Neural progenitor cell (in vitro differentiated cells): ENCODE measurements around the gene ENC1. TPM values are rescaled to one million over a fixed set of nuclear protein-coding genes. Genes with fewer than 3 reads are reported as not detected.

Experiments
- DNase-seq: peaks from one replicate; pipeline ENCODE4 v3.0.0-alpha.2; 2016; ENCODE audit warnings: low spot score
- H2AFZ ChIP-seq: fragments of 200-600 bp; sonication (generic); replicated peaks from 2 replicates; pipeline ENCODE4 v1.6.1; 2016; ENCODE audit warnings: antibody characterized with exemption
- H3F3A ChIP-seq: fragments of 200-600 bp; sonication (generic); 2 replicates; pipeline ENCODE4 v1.6.1; 2016; ENCODE audit warnings: antibody characterized with exemption, low read depth
- H3K27ac ChIP-seq: fragments of 200-600 bp; sonication (generic); 2 replicates; pipeline ENCODE4 v1.5.1; 2016; ENCODE audit warnings: mild to moderate bottlenecking
- H3K27me3 ChIP-seq: fragments of 200-600 bp; sonication (generic); 2 replicates; pipeline ENCODE4 v1.6.1; 2016; ENCODE audit warnings: mild to moderate bottlenecking, moderate library complexity
- H3K36me3 ChIP-seq: fragments of 200-600 bp; sonication (generic); 2 replicates; pipeline ENCODE4 v1.5.1; 2016
- H3K4me1 ChIP-seq: fragments of 200-600 bp; sonication (generic); 2 replicates; pipeline ENCODE4 v1.6.1; 2016; ENCODE audit warnings: mixed run types
- H3K4me2 ChIP-seq: fragments of 200-600 bp; sonication (generic); 2 replicates; pipeline ENCODE4 v1.6.1; 2016
- H3K4me3 ChIP-seq: fragments of 200-600 bp; sonication (generic); 2 replicates; pipeline ENCODE4 v1.5.1; 2016
- H3K79me2 ChIP-seq: fragments of 200-600 bp; sonication (generic); 2 replicates; pipeline ENCODE4 v1.6.1; 2016; ENCODE audit warnings: low read depth
- H3K9ac ChIP-seq: fragments of 200-600 bp; sonication (generic); 2 replicates; pipeline ENCODE4 v1.6.1; 2016
- H3K9me3 ChIP-seq: fragments of 200-600 bp; sonication (generic); 2 replicates; pipeline ENCODE4 v1.5.1; 2016; ENCODE audit warnings: low read depth
- H4K20me1 ChIP-seq: fragments of 200-600 bp; sonication (generic); 2 replicates; pipeline ENCODE4 v1.6.1; 2016; ENCODE audit warnings: low read depth
- H3K27ac Mint-ChIP-seq: 3 replicates; pipeline ENCODE4 v1.8.0; 2021; ENCODE audit warnings: mixed read lengths
- H3K27me3 Mint-ChIP-seq: 2 replicates; pipeline ENCODE4 v1.8.0; 2022; ENCODE audit warnings: low read depth, mild to moderate bottlenecking, inconsistent platforms, moderate library complexity, mixed read lengths; ENCODE audit not compliant: insufficient read depth
- H3K36me3 Mint-ChIP-seq: 3 replicates; pipeline ENCODE4 v1.8.0; 2021; ENCODE audit warnings: mixed read lengths
- H3K4me1 Mint-ChIP-seq: 3 replicates; pipeline ENCODE4 v1.8.0; 2021; ENCODE audit warnings: mixed read lengths
- H3K4me3 Mint-ChIP-seq: 3 replicates; pipeline ENCODE4 v1.8.0; 2021; ENCODE audit warnings: mild to moderate bottlenecking, moderate library complexity, mixed read lengths
- H3K9me3 Mint-ChIP-seq: 3 replicates; pipeline ENCODE4 v1.8.0; 2020; ENCODE audit warnings: mixed read lengths
- CTCF ChIP-seq: fragments of 200-600 bp; sonication (generic); IDR thresholded peaks from 2 replicates; pipeline ENCODE4 v1.5.1; 2017; ENCODE audit warnings: antibody characterized with exemption, mild to moderate bottlenecking
- EZH2 ChIP-seq: fragments of 200-600 bp; sonication (generic); IDR thresholded peaks from 2 replicates; pipeline ENCODE4 v1.6.1; 2017; ENCODE audit warnings: antibody characterized with exemption, mild to moderate bottlenecking, moderate library complexity
- EZH2phosphoT487 ChIP-seq: fragments of 200-600 bp; sonication (generic); IDR thresholded peaks from 2 replicates; pipeline ENCODE4 v1.6.1; 2017; ENCODE audit warnings: antibody characterized with exemption
- total RNA-seq: library from RNA; depleted of rRNA; stranded (reverse); fragments of >200 nt; gene quantifications from 2 replicates; pipeline ENCODE4 v1.2.3, GENCODE V29; 2015; ENCODE audit warnings: low replicate concordance

Gene ENC1
- total RNA-seq, 1 donor from 2014 or later = 73.8 TPM

GRCh38 chr5:74649421-74649973 is 9.0 kb upstream of the ENC1 start:
- TF ChIP-seq CTCF (no peak), EZH2phosphoT487 (no peak), EZH2 (no peak)
- Mint-ChIP-seq H3K4me3 (no peak overlapping the region), H3K27me3 (no peaks in the 10 kb centered on the region), H3K9me3 (no peaks in the 10 kb centered on the region), H3K36me3 (no peaks in the 10 kb centered on the region), H3K4me1 (peaks cover 19% of the 10 kb centered on the region), H3K27ac (no peak overlapping the region)
- Histone ChIP-seq H3K4me1 (peaks cover 17% of the 10 kb centered on the region), H3K9ac (no peak overlapping the region), H3K79me2 (no peaks in the 10 kb centered on the region), H3K36me3 (no peaks in the 10 kb centered on the region), H3F3A (peaks cover 5% of the 10 kb centered on the region), H3K27ac (no peak overlapping the region), H3K4me2 (no peak overlapping the region), H3K4me3 (no peak overlapping the region), H2AFZ (peak overlapping the region; percentile 98), H3K27me3 (no peaks in the 10 kb centered on the region), H4K20me1 (no peaks in the 10 kb centered on the region), H3K9me3 (no peaks in the 10 kb centered on the region)
- DNase-seq = no peak

GRCh38 chr5:74648835-74649293 is 8.3 kb upstream of the ENC1 start:
- Mint-ChIP-seq H3K36me3 (no peaks in the 10 kb centered on the region), H3K9me3 (no peaks in the 10 kb centered on the region), H3K4me3 (no peak overlapping the region), H3K4me1 (peaks cover 19% of the 10 kb centered on the region), H3K27me3 (peaks cover 2% of the 10 kb centered on the region), H3K27ac (peak overlapping the region; percentile 11)
- no peaks in the 10 kb centered on the region for H4K20me1 ChIP-seq
- no peak overlapping the region for H3K9ac ChIP-seq
- H3K4me1 ChIP-seq = peaks cover 17% of the 10 kb centered on the region
- H3K36me3 ChIP-seq = no peaks in the 10 kb centered on the region
- H3K4me3 ChIP-seq = peak overlapping the region; percentile 21
- H2AFZ ChIP-seq = peak overlapping the region; percentile 98
- no peaks in the 10 kb centered on the region for H3K9me3 ChIP-seq
- peaks cover 5% of the 10 kb centered on the region for H3F3A ChIP-seq
- H3K4me2 ChIP-seq = peak overlapping the region; percentile 49
- peak; percentile 81 for DNase-seq
- TF ChIP-seq EZH2phosphoT487 (no peak), CTCF (peak; percentile 88), EZH2 (no peak)
- no peaks in the 10 kb centered on the region for H3K27me3 ChIP-seq
- H3K27ac ChIP-seq = no peak overlapping the region
- H3K79me2 ChIP-seq = no peaks in the 10 kb centered on the region

GRCh38 chr5:74647096-74647495 is 6.6 kb upstream of the ENC1 start:
- Mint-ChIP-seq H3K27ac (no peak overlapping the region), H3K9me3 (no peaks in the 10 kb centered on the region), H3K4me1 (peaks cover 22% of the 10 kb centered on the region), H3K36me3 (no peaks in the 10 kb centered on the region), H3K4me3 (no peak overlapping the region), H3K27me3 (peaks cover 3% of the 10 kb centered on the region)
- no peak overlapping the region for H3K4me3 ChIP-seq
- no peaks in the 10 kb centered on the region for H4K20me1 ChIP-seq
- H3K27ac ChIP-seq = no peak overlapping the region
- no peaks in the 10 kb centered on the region for H3K36me3 ChIP-seq
- H3K4me1 ChIP-seq = peaks cover 22% of the 10 kb centered on the region
- H3F3A ChIP-seq = peaks cover 5% of the 10 kb centered on the region
- no peak for TF ChIP-seq EZH2
- TF ChIP-seq EZH2phosphoT487 = no peak
- no peak for TF ChIP-seq CTCF
- no peak for DNase-seq
- no peaks in the 10 kb centered on the region for H3K79me2 ChIP-seq
- H2AFZ ChIP-seq = peak overlapping the region; percentile 27
- H3K4me2 ChIP-seq = no peak overlapping the region
- no peaks in the 10 kb centered on the region for H3K9me3 ChIP-seq
- H3K9ac ChIP-seq = no peak overlapping the region
- H3K27me3 ChIP-seq = no peaks in the 10 kb centered on the region
